ENCODE measurements around the gene GRIN1.

GRIN1 gene

DNA sequence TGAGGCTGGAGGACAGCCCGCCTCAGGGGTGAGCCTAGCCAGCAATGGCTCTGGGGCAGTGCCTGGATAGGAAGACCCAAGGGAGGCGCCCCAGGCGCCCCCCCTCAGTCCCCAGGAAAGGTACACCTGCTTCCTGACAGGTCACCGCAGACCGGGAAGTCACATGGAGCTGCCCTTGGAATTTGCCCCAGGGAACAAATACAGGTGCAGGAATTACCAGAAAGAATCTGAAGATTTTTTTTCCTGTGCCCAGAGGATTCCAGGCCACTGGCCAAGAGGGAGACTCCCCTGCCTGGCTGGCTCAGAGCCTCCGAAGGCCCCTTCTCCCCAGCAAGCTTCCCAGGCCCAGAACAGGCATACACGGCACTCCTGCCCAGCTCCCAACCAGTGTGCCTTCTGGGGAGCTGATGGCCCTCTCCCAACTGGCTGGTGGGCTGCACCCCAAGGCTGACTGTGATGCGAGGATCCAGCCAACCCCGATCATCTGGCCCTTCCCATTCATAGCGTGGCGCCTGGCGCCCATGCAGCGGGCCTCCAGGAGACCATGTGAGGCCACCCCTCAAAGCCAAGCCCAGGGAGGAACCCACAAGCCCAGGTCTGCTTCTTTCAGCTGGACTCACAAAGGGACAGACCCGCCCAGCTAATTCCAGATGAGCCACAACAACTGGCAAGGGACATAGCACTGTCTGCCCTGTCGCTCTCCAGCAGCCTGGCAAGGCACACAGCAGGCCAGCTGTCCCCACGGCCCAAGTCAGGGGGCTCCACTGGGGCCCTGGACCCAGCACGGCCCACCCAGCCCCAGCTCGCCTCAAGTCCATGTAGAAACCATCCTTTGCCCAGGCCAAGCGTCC is 59.3 kb downstream of the GRIN1 start:
- no peak for DNase-seq

DNA sequence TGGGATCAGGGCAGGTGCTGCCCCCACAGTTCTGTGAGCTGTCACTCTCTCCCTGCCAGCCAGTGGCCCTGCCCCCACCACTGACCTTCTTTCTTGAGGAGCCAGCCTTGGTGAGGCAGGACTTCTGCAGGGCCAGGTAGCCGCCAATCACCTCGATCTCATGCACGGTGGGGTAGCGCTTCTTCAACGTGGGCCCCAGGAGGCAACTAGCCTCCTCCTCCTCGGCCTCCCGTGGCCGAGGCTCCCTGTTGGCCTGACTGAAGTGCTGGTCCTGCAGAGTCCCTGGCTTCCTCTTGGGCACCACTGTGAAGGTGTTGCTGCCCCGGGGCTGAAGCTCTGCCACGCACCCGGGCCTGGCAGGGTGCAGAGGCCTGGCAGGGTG is 59.9 kb downstream of the GRIN1 start:
- no peak for DNase-seq

DNA sequence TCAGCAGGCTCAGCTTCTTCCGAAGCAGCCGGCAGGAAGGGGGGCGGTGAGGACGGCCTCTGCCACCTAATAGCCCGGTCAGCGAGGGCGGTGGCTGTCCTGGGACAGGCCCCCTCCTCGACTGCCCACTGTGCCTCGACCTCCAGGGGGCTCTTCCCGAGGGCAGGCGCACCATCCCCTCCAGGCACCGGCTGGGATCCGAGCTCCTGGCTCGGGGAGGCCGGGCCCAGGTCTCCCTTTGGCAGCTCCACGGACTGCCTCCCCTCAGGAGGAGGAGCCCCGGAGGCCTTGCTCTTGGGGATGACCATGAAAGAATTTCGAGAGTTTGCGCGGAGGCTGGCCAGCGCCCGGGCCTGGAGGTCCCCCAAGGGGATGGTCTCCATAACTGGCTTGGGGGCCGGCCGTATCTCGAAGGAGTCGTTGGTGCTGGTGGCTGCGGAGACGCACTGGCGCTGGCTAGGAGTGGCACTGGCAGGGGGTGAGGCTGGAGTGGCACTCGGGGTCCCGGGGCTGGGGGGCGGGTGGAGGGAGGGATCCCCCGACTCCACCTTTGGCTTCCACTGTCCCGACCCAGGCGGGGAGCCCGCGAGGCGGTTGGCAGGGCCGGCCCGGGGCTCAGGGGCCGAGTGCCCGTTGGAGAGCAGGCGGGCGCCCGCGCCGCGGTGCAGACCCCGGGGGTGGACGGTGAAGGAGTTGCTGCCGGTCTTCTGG is 60.6 kb downstream of the GRIN1 start:
- DNase-seq = no peak

DNA sequence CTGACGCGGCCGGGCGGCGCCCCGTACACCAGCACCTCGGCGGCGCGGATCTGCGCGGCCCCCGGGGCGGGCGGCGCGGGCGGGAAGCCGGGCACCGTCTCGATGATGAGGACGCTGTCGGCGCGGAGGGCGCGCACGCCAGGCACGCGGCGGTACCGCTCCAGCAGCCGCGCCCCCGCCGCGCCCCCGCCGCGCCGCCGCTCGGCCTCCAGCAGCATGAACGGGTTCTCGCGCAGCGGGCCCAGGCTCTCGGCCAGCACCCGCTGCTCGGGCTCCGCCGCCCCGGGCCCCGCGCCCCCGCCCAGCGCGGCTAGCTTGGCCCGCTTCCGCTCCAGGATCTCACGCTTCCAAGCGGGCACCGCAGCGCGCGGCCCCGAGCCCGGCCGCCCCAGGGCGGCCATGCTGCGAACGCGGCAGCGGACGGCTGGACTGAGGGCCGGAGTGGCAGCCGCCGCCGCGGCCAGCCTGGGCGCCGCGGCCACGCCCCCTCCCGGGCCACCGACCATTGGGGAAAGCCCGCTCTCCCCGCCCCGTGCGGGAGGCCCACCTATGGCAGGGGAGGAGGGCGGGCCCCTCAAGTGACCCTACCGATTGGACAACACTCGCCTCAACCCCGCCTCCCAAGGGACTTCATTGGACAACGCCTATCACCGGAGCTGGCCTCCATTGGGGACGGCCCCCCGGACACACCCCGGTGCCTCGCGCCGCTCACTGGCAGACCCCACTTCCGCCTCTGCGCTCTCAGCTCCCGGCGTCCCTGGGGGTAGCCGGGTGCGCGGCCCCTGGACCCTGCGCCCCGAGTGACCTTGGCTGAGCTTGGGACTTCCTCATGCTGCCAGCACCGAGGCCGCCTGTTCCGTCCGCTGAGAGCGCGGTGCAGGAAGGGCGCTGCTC is 61.6 kb downstream of the GRIN1 start, which contains the start of gene TPRN:
TPRN (minus strand) TSS at position 431 of the 894 bp plus-strand sequence; CDS start at position 401, 30 bp downstream.
- DNase-seq = peak; percentile 93 to 97

DNA sequence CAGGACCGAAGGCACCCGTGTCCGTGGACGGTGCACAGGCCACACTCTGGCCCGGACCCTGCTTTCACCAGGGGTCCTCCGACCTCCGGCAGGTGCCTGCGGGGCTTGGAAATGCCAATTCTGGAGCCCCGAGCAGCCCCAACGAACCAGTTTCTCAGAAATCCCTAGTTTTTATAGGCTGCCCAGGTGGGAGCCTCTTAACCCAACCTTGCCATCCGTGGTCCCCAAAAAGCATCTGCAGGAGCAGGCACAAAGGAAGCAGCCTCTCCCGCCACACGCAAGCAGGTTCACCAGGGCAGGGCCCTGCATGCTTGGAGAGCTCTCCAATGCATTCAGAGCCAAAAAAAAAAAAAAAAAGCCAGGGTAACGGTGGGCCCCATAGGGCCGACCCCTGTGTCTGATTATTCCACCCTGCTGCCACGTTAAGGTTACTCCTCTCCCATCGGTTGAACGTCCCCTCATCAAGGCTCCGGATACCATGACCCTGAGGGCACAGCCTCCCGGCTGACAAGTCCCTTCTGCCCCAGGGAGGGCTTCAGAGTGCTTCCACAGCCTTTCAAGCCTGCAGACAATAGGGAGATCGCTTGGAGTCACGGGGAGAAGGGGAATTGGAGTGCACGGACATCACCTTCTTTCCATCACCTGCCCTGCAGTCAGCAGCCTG is 62.4 kb downstream of the GRIN1 start:
- no peak for DNase-seq

DNA sequence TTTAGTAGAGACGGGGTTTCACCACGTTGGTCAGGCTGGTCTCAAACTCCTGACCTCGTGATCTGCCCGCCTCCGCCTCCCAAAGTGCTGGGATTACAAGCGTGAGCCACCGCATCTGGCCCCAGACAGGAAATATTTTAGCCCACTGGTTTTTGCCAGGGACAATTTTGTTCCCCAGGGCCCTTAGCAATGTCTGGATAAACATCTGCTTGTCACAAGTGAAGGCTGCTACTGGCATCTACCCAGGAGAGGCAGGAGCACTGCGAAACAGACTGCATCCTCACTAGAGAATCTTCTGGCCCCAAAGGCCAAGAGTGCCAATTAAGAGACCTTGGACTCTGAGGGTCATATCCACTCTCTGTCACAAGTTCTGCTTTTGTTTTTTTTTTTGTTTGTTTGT is 64.0 kb downstream of the GRIN1 start:
- no peak for DNase-seq

DNA sequence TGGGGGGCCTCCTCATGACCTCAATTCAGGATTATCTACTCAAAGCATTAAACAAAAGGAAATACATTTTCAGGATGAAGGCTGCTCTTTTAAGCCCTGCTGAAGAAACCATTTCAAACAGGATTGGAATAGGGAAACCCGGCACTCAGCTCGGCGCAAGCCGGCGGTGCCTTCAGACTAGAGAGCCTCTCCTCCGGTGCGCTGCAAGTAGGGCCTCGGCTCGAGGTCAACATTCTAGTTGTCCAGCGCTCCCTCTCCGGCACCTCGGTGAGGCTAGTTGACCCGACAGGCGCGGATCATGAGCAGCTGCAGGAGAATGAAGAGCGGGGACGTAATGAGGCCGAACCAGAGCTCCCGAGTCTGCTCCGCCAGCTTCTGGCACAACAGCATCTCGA is 65.8 kb downstream of the GRIN1 start:
- no peak for DNase-seq

DNA sequence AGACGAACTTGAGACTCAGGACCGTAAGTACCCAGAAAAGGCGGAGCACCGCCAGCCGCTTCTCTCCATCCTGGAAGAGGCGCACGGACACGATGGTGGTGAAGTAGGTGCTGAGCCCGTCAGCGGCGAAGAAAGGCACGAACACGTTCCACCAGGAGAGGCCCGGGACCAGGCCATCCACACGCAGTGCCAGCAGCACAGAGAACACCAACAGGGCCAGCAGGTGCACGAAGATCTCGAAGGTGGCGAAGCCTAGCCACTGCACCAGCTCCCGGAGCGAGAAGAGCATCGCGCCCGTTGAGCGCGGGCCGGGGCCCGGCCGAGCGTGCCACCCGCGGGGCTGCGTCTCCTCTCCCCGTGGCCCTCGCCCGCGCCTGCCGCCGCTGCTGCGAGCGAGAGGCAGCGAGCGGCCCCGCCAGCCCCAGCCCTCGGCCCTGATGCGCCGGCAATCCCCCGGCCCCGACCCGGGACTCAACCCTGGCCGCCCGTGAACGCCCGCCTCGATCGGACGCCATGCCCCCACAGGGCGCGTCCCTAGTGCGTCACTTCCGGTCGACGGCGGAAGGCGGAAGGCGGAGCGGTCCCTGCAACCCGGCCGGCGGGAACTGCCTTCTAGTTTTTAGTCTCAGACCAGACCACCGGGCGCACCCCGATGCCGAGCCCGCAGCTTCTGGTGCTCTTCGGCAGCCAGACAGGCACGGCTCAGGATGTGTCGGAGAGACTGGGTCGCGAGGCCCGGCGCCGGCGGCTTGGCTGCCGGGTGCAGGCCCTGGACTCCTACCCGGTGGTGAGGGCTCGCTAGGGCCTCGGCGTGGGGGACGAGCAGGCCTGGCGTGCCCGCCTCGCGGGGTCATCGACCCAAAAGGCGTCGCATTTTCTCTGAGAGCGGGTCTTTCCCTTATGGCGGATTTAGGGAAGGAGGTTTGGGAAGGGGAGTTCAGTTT is 66.4 kb downstream of the GRIN1 start, which contains the start of the genes NDOR1 and TMEM203:
NDOR1 (plus strand) TSS at position 575 of the 944 bp plus-strand sequence; CDS start at position 653, 78 bp downstream.
TMEM203 (minus strand) TSS at position 523 of the 944 bp plus-strand sequence; CDS start at position 289, 234 bp downstream.
- DNase-seq = peak; percentile 93 to 95

DNA sequence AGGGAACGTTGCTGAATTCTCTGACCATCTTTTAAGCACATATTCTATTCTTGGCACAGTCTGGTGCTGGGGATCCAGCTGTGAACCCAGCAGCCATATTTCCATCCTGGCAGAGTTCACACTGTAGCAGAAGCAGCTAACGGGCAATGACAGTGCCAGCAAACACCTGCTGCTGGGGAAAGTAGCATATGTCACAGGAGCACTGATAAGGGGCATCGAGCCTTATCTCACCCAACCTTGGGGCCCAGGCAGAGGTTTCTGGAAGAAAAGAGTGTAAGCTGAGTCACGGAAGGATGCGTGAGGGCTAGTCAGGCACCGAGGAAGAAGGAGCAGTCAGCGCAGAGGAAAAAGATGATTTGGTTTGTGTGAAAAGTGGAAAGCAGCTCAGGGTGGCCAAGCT is 67.6 kb downstream of the GRIN1 start:
- DNase-seq = no peak

DNA sequence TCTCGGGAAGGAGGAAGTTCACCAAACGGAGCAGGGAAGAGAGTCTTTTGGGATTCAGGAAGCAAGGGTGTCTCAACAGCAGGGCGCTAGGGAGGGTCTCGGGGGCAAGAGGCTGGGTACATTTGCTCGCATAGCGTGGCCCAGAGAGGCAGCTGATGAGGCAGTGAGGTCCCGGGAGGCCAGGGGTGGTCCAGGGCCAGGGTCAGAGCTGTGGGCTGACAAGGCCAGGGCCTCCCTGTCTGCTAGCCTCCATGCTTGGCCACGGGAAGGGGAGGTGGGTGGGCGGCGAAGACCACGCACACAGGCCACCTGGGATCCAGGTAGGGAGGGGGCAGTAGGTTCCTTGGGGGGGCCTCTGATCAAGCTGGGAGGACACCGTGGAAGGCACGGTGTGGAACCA is 72.6 kb downstream of the GRIN1 start:
- DNase-seq = no peak

DNA sequence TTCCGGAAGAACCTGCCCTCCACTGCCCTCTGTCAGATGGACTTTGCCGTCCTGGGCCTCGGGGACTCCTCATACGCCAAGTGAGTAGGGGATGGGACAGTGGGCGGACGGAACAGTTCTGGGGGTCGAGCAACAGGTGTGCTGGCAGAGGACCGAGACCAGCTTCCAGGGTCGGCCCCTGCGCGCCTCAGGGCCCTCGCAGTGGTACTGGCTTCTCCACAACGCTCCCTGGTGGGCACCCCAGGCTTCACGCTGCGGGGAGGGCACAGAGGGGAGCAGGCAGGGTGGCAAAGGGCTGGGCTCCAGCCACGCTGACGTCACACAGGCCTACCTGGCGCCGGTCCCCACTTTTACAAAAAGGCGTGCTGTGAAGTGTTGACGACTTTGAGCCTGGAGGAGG is 73.6 kb downstream of the GRIN1 start:
- no peak for DNase-seq

DNA sequence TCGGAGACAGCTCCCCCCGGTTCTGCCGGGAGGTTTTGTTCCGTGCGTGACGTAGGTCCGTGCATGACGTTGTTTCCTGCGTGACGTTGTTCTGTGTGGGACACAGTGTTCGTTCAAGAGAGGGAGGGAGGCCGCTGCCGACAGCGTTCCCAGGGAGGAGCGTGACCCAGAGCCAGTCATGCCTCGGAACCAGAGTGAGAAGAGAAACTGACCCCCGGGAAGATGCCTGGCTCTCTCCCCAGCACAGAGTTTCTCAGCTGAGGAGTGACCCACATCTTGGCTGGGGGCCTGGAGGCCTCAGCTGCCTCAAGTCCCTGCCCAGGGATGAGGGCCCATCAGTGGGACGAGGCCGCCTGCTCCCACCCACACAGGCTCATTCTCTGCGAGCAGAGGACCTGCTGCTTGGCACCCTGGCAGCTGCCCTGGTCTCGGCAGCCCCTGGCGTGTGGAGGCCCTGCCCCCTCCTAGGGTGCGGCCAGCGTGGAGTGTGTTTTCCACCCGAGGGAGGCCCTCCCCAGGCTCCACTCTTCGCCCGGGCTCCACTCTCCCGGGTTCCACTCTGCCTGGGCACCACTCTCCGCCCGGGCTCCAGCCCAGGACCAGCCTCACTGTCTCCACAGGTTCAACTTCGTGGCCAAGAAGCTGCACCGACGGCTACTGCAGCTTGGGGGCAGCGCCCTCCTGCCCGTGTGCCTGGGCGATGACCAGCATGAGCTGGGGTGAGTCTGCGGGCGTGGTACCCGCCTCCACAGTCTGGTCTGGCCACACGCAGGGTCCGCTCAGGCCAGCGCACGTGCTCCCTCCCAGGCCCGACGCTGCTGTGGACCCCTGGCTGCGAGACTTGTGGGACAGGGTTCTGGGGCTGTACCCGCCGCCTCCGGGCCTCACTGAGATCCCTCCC is 74.5 kb downstream of the GRIN1 start:
- DNase-seq = no peak

DNA sequence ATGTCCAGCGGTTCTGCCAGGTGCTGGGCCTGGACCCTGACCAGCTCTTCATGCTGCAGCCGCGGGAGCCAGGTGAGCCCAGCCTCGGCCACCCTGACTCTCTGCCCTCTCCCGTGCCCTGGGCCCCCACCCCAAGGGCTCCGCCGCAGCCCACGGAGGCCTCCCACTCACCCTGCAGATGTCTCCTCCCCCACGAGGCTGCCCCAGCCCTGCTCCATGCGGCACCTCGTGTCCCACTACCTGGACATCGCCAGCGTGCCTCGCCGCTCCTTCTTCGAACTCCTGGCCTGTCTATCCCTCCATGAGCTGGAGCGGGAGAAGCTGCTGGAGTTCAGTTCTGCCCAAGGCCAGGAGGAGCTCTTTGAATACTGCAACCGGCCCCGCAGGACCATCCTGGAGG is 75.7 kb downstream of the GRIN1 start:
- DNase-seq = no peak

DNA sequence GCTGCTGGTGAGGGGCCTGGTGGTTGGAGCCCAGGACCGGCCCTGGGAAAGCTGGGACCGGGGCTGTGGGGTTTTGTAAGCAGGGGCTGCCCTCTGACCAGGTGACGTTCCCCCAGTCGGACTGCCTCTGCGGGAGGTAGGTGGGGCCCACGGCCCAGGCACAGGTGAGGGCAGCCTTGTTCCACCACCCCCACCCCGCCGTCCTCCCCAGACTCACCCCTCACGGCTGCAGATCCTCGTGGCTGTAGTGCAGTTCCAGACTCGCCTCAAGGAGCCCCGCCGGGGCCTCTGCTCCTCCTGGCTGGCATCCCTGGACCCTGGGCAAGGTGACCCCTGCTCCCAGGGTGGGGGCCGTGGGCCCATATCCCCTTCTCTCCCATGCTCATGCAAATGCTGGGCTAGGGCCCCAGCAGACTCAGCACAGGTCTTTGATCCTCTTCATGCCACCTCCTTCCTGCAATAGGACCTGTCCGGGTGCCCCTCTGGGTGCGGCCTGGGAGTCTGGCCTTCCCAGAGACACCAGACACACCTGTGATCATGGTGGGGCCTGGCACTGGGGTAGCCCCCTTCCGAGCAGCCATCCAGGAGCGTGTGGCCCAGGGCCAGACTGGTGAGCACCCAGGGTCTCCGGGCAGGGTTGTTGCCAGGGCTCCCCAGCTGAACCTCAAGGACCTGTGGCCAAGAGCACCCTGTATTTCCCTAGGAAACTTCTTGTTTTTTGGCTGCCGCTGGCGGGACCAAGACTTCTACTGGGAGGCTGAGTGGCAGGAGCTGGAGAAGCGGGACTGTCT is 76.4 kb downstream of the GRIN1 start:
- no peak for DNase-seq

DNA sequence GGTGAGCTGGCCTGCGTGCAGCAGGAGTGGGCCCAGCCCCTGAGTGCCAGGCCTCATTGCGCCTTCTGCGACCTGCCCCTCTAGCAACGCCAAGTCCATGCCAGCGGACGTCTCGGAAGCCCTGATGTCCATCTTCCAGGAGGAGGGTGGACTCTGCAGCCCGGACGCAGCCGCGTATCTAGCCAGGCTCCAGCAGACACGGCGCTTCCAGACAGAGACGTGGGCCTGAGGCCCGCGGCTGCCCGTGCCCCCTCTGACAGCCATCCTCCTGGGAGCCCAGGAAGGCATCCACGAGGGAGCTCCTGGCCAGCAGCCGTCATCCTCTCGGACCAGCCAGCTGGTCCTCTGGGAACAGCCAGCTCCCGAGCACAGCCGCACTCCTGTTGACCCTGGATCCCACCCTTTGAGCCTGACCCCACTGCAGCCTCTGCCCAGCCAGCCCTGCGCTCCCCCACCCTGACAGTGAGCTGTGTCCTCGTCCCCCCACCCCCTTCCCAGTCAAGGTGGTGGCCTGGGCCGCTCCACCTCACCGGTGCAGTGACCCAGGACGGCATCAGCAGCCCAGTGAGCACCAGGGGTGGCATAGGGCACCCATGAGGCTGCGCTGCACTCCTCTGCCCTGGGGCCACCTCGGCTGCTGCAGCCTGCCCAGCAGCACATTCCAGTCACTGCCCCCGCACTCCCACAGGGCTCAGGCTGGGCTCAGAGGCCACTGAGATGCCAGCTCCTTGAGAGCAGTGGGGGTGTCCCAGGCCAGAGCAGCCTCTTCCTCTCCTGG is 77.4 kb downstream of the GRIN1 start:
- DNase-seq = no peak

DNA sequence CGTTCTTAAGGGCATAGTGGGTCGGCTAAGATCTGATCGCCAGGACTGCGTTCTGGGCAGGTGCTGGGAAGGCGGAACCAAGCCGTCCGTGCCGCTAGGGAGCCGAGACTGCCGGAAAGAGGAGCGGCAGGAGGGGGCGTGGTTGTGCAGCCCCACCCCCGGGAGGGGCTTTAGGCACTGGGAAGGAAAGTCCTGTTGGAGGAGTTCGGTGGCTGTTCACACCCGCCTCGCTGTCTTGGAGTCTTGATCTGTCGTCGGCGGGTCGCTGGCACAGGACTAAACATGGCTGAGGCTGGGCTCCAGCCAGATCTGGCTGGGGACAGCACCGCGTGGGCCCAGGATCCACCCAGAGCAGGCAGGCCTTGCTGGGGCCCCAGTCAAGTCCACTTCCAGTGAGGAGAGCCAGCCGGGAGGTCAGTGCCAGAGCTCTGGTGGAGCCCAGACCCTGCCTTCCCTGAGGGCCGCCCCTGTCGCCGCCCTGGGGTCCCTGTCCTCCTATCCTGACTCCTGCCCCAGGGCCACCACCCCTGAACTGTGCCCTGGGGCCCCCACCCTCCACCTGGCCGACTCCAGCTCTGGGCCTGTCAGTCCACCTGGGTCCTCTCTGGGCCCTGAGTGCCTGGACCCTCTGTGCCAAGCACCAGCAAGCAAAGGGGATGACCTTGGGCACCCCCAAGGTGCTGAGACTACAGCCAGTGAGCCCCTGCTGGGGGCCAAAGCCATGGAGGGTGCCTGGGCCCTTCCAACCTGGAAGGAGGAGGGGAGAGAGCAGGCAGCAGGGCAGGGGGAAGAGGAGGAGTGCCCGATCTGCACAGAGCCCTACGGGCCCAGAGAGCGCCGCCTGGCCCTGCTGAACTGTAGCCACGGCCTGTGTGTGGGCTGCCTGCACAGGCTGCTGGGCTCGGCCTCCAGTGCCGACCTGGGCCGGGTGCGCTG is 78.6 kb downstream of the GRIN1 start:
- no peak for DNase-seq

DNA sequence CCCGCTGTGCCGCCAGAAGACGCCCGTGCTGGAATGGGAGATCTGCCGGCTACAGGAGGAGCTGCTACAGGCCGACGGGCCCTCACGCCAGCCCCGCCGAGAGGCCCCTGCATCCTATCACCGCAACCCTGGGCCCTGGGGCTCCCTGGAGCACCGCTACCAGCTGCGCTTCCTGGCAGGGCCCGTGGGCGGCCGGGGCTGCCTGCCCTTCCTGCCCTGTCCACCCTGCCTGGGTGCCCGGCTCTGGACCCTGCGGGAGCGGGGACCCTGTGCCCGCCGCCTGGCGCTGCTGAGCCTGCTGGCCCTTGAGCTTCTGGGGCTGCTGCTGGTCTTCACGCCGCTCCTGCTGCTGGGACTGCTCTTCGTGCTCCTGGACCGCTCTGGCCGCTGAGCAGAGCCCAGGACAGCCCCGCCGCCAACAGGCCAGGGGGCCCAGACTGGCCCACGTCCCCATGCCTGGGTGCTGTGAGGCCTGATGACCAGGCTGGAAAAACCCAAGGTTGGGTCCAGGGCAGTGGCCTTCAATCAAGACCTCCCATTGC is 79.3 kb downstream of the GRIN1 start:
- DNase-seq = no peak
